AG08395 (cell line): ENCODE data around the gene MXRA8.

ENCODE experiments used
- DNase-seq: peaks from one replicate; pipeline ENCODE4 v3.0.0; 2012; ENCODE audit warnings: mixed read lengths, low spot score

Gene MXRA8

DNA sequence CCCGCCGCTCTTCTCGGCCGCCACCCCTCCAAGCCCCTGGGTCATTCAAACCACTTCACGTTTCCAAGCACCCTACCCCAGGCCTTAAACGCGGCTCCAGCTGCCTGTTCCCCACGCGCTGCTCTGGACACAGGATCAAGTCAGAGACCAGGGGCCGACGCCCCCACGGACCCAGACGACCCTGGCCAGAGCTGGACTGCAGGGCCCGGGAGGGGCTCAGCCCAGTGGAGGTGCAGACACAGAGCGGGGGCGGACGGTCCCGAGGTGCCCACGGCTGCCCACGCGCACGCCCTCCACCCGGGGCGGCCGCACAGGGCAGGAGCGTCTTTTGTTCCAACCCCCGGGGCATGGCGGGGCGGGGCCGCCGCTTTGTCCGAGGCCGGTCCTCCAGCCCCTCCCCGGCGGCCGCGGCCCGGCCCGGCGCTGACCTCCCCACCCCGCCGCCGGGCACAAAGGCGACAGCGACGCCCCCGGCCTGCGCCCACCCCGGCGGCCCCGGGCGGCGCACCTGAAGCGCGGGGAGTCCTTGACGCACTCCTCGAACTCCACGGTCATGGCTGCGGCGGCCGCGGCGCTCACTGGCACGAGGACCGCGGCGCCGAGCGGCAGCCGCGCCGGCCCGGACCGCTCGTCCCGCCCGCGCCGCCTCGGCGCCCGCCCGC is 51.0 kb downstream of the MXRA8 start:
- no peak for DNase-seq

DNA sequence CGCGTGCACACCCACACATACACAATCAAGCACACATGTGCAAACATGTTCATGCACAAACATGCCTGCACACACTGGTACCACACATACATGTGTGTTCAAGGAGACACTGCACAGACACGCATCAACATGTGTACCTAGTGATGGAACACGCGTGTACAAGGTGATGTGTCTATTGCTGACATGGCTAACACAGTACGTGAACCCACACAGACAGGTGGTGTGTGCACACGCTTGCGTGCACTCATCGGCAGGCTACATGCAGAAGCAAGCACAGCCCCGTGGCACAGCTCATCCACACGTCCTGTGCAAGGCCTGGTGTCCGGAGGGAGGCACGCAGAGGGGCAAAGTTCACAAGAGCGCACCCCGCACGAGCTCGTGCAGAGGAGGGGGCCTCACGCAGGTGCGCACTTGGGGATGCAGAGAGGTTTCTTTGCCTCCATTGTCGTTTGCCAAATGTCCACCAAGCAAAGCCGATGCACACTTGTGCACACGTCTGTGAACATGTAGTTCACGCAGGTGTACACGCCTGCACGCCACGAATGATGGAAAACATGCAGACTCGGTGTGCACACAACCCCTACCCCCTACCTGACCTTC is 51.6 kb downstream of the MXRA8 start:
- DNase-seq = no peak

- DNase-seq = no peak
Measured at GRCh38 chr1:1306070-1306660, 52.2 kb downstream of the MXRA8 start.

GRCh38 chr1:1305300-1306069 is 52.9 kb downstream of the MXRA8 start:
- peak; percentile 80 for DNase-seq

DNA sequence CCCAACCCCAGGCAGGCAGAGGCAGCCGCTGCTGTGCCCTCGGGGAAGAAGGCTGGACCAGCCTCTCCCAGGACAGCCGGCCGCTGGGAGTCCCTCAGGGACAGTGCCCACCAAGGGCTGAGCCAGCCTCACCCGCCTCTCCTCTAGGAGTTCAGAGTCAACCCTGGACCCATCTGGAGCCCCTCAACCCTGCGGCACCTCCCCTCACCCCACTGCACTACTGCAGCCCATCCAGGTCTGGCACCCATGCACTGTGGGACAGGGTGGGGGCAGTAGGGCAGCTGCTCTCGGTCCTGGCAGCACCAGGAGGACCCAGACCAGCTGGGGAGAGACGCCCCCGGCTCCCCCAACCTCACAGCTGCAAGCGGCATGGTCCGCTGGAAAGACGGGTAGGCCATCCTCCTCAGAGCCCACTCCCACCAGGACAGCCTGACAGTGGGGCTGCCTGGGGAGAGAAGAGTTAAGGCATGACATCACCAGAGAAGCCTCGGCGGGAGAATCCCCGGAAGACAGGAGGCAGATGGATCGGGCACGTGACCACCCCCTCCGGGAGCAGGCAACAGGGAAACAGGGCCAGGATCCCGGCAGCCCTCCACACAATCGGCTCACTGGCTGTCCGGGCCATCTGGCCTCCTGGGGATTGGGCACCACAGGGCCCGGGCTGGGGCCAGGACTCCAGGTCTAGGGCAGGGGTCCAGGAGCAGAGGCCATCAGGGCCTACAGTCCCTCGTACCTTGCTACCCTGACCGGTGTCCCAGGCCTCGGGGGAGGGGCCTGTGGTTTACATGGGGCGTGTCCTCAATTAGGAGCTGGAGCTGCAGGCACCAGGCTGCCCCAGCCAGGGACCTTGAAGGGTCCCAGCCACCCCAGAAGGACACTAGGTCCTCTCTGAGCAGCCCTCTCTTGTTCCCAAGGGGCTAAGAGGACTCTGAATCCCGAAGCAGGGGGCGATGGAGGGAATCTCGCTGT is 53.7 kb downstream of the MXRA8 start:
- DNase-seq = peak; percentile 78

GRCh38 chr1:1303736-1304135 is 54.6 kb downstream of the MXRA8 start:
- DNase-seq = no peak

DNA sequence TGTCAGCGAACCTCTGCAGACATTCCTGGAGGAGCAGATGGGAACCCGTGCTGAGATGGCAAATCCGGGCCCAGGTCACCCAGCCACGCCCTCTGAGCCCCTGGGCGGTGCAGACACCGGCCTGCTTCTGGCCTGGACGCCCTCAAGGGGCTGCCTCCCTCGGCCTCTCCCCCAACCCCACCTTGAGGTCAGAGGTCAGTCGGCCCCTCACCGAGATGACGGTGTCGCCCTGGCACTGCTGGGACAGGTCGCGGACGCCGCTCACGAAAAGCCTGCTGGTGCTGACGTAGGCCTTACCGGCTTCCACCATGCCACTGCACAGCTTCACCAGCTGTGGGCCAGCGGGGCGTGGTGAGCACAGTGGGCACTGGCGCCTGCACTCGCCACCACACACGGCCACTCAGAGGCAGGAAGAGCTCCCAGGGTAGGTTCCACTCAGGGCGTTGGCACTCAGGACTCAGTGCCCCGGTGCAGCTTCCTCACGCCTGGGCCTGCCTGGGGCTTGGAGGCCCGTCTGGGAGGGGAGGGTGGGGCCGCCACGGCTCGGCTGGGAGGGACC is 55.3 kb downstream of the MXRA8 start:
- DNase-seq = no peak
